Neural progenitor cell (in vitro differentiated cells): ENCODE results near the gene MUC21. TPM values are rescaled to one million over a fixed set of nuclear protein-coding genes. Genes with fewer than 3 reads are reported as not detected.
A peak's percentile ranks its signal among the peaks of the same experiment; 100 is the strongest.
"Not testable (repeated sequence)": the region's sequence is repeated elsewhere in the genome, so short reads cannot be mapped to it uniquely, and the experiment has no call there.

Experiments used
- DNase-seq: peaks from one replicate; pipeline ENCODE4 v3.0.0-alpha.2; 2016; ENCODE audit warnings: low spot score
- H2AFZ ChIP-seq: fragments of 200-600 bp; sonication (generic); replicated peaks from 2 replicates; pipeline ENCODE4 v1.6.1; 2016; ENCODE audit warnings: antibody characterized with exemption
- H3F3A ChIP-seq: fragments of 200-600 bp; sonication (generic); 2 replicates; pipeline ENCODE4 v1.6.1; 2016; ENCODE audit warnings: antibody characterized with exemption, low read depth
- H3K27ac ChIP-seq: fragments of 200-600 bp; sonication (generic); 2 replicates; pipeline ENCODE4 v1.5.1; 2016; ENCODE audit warnings: mild to moderate bottlenecking
- H3K27me3 ChIP-seq: fragments of 200-600 bp; sonication (generic); 2 replicates; pipeline ENCODE4 v1.6.1; 2016; ENCODE audit warnings: mild to moderate bottlenecking, moderate library complexity
- H3K36me3 ChIP-seq: fragments of 200-600 bp; sonication (generic); 2 replicates; pipeline ENCODE4 v1.5.1; 2016
- H3K4me1 ChIP-seq: fragments of 200-600 bp; sonication (generic); 2 replicates; pipeline ENCODE4 v1.6.1; 2016; ENCODE audit warnings: mixed run types
- H3K4me2 ChIP-seq: fragments of 200-600 bp; sonication (generic); 2 replicates; pipeline ENCODE4 v1.6.1; 2016
- H3K4me3 ChIP-seq: fragments of 200-600 bp; sonication (generic); 2 replicates; pipeline ENCODE4 v1.5.1; 2016
- H3K79me2 ChIP-seq: fragments of 200-600 bp; sonication (generic); 2 replicates; pipeline ENCODE4 v1.6.1; 2016; ENCODE audit warnings: low read depth
- H3K9ac ChIP-seq: fragments of 200-600 bp; sonication (generic); 2 replicates; pipeline ENCODE4 v1.6.1; 2016
- H3K9me3 ChIP-seq: fragments of 200-600 bp; sonication (generic); 2 replicates; pipeline ENCODE4 v1.5.1; 2016; ENCODE audit warnings: low read depth
- H4K20me1 ChIP-seq: fragments of 200-600 bp; sonication (generic); 2 replicates; pipeline ENCODE4 v1.6.1; 2016; ENCODE audit warnings: low read depth
- H3K27ac Mint-ChIP-seq: 3 replicates; pipeline ENCODE4 v1.8.0; 2021; ENCODE audit warnings: mixed read lengths
- H3K27me3 Mint-ChIP-seq: 2 replicates; pipeline ENCODE4 v1.8.0; 2022; ENCODE audit warnings: low read depth, mild to moderate bottlenecking, inconsistent platforms, moderate library complexity, mixed read lengths; ENCODE audit not compliant: insufficient read depth
- H3K36me3 Mint-ChIP-seq: 3 replicates; pipeline ENCODE4 v1.8.0; 2021; ENCODE audit warnings: mixed read lengths
- H3K4me1 Mint-ChIP-seq: 3 replicates; pipeline ENCODE4 v1.8.0; 2021; ENCODE audit warnings: mixed read lengths
- H3K4me3 Mint-ChIP-seq: 3 replicates; pipeline ENCODE4 v1.8.0; 2021; ENCODE audit warnings: mild to moderate bottlenecking, moderate library complexity, mixed read lengths
- H3K9me3 Mint-ChIP-seq: 3 replicates; pipeline ENCODE4 v1.8.0; 2020; ENCODE audit warnings: mixed read lengths
- CTCF ChIP-seq: fragments of 200-600 bp; sonication (generic); IDR thresholded peaks from 2 replicates; pipeline ENCODE4 v1.5.1; 2017; ENCODE audit warnings: antibody characterized with exemption, mild to moderate bottlenecking
- EZH2 ChIP-seq: fragments of 200-600 bp; sonication (generic); IDR thresholded peaks from 2 replicates; pipeline ENCODE4 v1.6.1; 2017; ENCODE audit warnings: antibody characterized with exemption, mild to moderate bottlenecking, moderate library complexity
- EZH2phosphoT487 ChIP-seq: fragments of 200-600 bp; sonication (generic); IDR thresholded peaks from 2 replicates; pipeline ENCODE4 v1.6.1; 2017; ENCODE audit warnings: antibody characterized with exemption
- total RNA-seq: library from RNA; depleted of rRNA; stranded (reverse); fragments of >200 nt; gene quantifications from 2 replicates; pipeline ENCODE4 v1.2.3, GENCODE V29; 2015; ENCODE audit warnings: low replicate concordance

MUC21 gene
- total RNA-seq, 1 donor from 2014 or later, result not detected

- DNase-seq, result no peak
- Histone ChIP-seq H3K79me2 (no peaks in the 10 kb centered on the region), H3K4me3 (no peak overlapping the region), H3K9me3 (no peaks in the 10 kb centered on the region), H3F3A (no peaks in the 10 kb centered on the region), H3K4me1 (no peaks in the 10 kb centered on the region), H3K4me2 (no peak overlapping the region), H2AFZ (no peak overlapping the region), H3K27ac (no peak overlapping the region), H4K20me1 (no peaks in the 10 kb centered on the region), H3K36me3 (no peaks in the 10 kb centered on the region), H3K27me3 (no peaks in the 10 kb centered on the region), H3K9ac (no peak overlapping the region)
- peaks cover 19% of the 10 kb centered on the region for H3K9me3 Mint-ChIP-seq
- peaks cover 4% of the 10 kb centered on the region for H3K27me3 Mint-ChIP-seq
- TF ChIP-seq CTCF, result no peak
- no peak for TF ChIP-seq EZH2phosphoT487
- peaks cover 1% of the 10 kb centered on the region for H3K36me3 Mint-ChIP-seq
- no peak overlapping the region for H3K4me3 Mint-ChIP-seq
- no peaks in the 10 kb centered on the region for H3K4me1 Mint-ChIP-seq
- no peak overlapping the region for H3K27ac Mint-ChIP-seq
Measured at GRCh38 chr6:30997301-30997700, 13.8 kb downstream of the MUC21 start.

GRCh38 chr6:30998785-30999184 lies 15.3 kb downstream of the MUC21 start:
- Mint-ChIP-seq H3K36me3 (peaks cover 1% of the 10 kb centered on the region), H3K4me1 (no peaks in the 10 kb centered on the region), H3K9me3 (peaks cover 18% of the 10 kb centered on the region), H3K27ac (no peak overlapping the region), H3K4me3 (no peak overlapping the region), H3K27me3 (peaks cover 4% of the 10 kb centered on the region)
- Histone ChIP-seq H3K27ac (no peak overlapping the region), H3K4me1 (no peaks in the 10 kb centered on the region), H3K79me2 (no peaks in the 10 kb centered on the region), H3K9ac (no peak overlapping the region), H3F3A (no peaks in the 10 kb centered on the region), H3K9me3 (no peaks in the 10 kb centered on the region), H3K27me3 (no peaks in the 10 kb centered on the region), H3K4me2 (no peak overlapping the region), H2AFZ (no peak overlapping the region), H4K20me1 (no peaks in the 10 kb centered on the region), H3K36me3 (no peaks in the 10 kb centered on the region), H3K4me3 (no peak overlapping the region)
- TF ChIP-seq EZH2 (no peak), EZH2phosphoT487 (no peak), CTCF (no peak)
- DNase-seq, result no peak

- H3K27ac Mint-ChIP-seq, result peak overlapping the region; percentile 81
- not testable (repeated sequence) for H3K36me3 Mint-ChIP-seq
Measured at GRCh38 chr6:31000067-31000860, 16.7 kb downstream of the MUC21 start.

GRCh38 chr6:31001281-31001888 lies 17.9 kb downstream of the MUC21 start:
- Histone ChIP-seq H3K4me1 (no peaks in the 10 kb centered on the region), H2AFZ (no peak overlapping the region), H3F3A (no peaks in the 10 kb centered on the region), H3K36me3 (no peaks in the 10 kb centered on the region), H3K4me2 (no peak overlapping the region), H3K4me3 (no peak overlapping the region), H3K79me2 (no peaks in the 10 kb centered on the region), H3K9me3 (no peaks in the 10 kb centered on the region), H3K9ac (no peak overlapping the region), H3K27ac (no peak overlapping the region), H4K20me1 (no peaks in the 10 kb centered on the region), H3K27me3 (no peaks in the 10 kb centered on the region)
- H3K4me3 Mint-ChIP-seq, result no peak overlapping the region
- peaks cover 4% of the 10 kb centered on the region for H3K27me3 Mint-ChIP-seq
- no peaks in the 10 kb centered on the region for H3K4me1 Mint-ChIP-seq
- DNase-seq, result no peak
- H3K36me3 Mint-ChIP-seq, result peaks cover 1% of the 10 kb centered on the region
- H3K9me3 Mint-ChIP-seq, result peaks cover 7% of the 10 kb centered on the region
- peak overlapping the region; percentile 76 for H3K27ac Mint-ChIP-seq
- TF ChIP-seq CTCF, result no peak
- TF ChIP-seq EZH2, result no peak
- no peak for TF ChIP-seq EZH2phosphoT487

More at GRCh38 chr6:31000067-31000860, 16.7 kb downstream of the MUC21 start:
- not testable (repeated sequence) for H3K27me3 Mint-ChIP-seq, H3F3A ChIP-seq, H2AFZ ChIP-seq, H3K9ac ChIP-seq, H3K4me1 Mint-ChIP-seq, H3K27ac ChIP-seq, H3K36me3 ChIP-seq, H3K4me2 ChIP-seq, H3K9me3 ChIP-seq, DNase-seq, H3K4me3 Mint-ChIP-seq, H3K4me3 ChIP-seq, H3K27me3 ChIP-seq, H3K4me1 ChIP-seq, H4K20me1 ChIP-seq, H3K79me2 ChIP-seq
- peaks cover 13% of the 10 kb centered on the region for H3K9me3 Mint-ChIP-seq
